Measurements from ENCODE around the gene PTPRB.
A peak's percentile ranks its signal among the peaks of the same experiment; 100 is the strongest.

PTPRB gene

DNA sequence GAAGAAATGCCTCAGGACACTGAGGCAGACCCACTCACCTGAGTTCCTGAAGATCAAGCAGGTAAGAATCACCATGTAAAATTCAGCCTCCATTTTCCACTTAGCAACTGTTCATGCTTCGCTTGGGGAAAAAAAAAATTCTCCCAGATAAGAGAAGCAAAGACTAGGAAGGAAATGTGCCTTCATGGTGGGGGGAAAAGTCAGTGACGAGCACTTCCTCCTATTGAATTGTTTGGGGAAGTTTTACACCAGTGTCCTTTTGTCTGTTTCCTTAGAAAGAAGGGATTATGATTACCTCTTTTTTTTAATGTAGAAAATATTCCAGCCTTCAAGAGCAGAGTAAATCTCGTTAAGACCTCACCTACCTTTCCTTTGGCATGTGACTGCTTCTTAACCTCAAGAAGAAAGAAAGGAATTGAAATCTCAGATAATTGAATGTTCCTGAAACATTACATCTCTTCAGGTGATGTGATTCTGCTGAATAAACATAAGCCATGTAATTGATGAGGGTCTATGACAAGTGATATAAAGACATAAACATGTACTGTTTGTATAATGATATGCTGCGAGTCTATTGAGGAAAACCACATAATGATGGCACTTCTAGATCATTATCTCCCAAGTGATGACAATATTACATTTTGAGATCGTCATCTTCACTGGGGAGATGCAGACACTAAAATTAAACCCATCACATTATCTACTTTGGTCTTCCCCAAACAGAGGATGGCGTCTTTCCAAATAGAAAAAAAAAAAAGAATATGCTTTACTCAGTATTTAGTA lies at the start of gene PTPRB:
Gene PTPRB, minus strand, starts transcription at position 127 of the 783 bp plus-strand sequence. Its CDS starts 34 bp downstream, at position 93.
- DNase-seq = peak; percentile 20

DNA sequence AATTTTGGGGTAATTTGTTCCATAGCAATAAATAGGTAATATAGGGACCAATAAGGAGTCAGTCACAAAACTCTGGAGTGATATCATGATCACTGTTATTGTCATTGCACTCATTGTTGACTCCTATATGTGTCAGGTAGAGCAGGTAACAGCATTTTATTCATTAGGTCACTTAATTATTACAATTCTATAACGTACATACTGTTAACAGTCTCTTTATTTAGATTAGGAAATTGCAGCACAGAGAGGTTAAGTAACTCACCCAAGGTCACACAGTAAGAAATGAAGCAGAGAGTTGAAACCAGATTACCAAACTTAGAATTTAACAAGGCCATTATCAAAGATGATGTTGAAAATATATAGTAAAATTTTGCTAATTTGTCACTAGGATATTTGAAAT lies 49.7 kb upstream of the PTPRB start:
- no peak for DNase-seq

DNA sequence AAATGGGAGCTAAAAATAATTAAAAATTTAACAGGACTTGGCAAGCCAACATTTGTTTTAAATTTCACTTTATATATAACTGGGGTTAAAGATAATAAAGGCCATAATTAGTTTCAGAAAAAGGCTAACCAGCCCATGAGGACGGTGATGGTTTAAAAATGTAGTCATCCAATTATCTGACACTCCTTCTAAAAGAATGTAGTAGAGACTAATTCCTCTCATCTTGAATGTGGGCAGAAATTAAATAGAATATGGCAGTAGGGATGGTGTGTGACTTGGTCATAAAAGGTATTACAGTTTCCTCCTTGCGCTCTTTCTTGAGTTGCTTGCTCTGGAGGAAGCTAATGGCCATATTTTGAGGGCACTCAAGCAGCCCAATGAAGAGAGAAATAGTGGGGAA lies 49.1 kb upstream of the PTPRB start:
- no peak for DNase-seq

DNA sequence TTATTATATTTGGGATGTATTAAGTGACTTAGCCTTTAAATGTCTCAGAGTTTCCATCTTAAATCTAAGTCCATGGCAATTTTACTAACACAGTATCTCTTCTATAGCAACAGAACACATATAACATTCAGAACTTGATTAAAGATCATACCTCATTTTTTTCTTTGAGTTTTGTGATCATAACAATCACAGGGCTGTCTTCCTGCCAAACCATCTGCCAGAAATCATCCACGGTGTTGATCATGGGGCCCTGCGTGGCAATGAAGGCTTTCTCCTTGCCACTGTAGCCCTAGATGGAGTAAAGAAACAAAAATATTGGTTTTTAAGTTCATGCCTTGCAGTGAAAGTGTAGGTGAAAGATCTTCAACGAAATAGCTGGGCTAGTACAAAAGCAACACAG lies 46.7 kb upstream of the PTPRB start:
- no peak for DNase-seq

DNA sequence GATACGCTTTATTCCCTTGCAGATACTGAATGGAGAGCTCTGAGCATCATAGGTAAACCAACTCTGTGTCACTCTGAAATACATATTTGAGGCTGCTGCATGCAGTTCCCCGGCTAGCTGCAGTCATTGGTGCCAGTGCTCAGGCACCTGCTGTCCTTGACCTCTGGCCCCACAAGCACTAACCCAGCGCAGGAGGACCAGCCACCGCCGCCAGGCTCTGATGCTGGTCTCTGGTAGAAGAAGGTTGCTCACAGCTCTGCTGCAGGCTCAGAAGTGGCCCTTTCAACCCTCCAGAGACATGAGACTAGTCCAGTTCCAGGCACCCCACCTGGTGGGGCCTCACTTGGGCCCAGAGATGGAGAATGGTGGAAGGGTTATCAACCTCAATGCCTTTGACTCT lies 34.5 kb upstream of the PTPRB start:
- peak; percentile 8 for DNase-seq

DNA sequence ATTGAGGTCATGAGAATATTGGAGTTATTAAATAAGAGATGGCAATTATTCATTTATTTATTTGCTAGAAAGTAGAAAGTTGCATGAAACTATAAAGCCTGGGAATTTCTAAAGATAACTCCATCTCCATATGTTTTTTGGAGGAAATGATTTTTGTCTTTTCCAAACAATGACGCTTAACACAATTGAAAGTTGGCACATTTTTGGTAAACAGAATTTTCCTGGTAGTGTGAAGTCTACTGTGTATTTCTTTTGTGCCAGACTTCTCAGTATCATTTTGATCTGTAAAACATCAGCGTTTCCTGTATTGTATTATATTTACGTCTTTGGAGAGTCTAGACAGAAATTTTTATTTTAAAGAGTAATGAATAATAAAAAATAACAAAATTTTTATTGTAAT lies 33.7 kb upstream of the PTPRB start:
- DNase-seq = no peak

DNA sequence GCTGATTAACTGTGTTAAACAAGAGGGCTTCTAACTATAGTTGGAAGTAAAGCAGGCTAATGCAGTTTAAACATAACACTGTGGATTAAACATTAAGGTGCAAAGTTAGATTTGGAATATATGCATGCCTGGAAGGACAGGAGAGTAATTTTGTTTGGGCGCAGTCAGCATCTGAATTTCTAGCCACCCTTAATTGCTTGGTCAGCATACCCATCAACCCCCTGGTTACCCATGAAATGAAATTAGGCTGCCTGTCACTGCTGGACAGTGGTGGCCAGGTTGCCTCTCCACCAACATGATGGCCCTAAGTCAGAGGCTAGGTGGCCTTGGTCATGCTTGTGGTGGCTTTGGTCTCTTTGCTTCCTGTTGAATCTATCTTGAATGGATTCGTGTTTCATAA lies 30.0 kb upstream of the PTPRB start:
- no peak for DNase-seq

DNA sequence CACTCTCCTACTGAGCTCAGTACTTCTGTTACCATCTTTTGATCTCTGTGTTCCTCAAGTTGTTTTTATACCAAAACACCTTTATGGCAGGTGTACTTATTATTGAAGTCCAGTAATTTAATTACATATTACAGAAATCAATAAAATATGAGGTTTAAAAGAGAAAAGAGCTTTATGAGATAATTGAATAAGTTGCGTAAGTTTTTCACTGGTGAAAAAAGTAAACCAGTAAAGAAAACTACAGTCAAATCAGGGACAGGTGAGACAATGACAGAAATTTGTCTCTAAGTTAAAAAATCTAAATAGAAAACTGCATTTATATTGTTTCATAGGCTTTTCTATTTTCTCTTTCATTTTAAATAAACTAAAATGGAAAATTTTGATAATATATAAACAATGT lies 29.1 kb upstream of the PTPRB start:
- no peak for DNase-seq

DNA sequence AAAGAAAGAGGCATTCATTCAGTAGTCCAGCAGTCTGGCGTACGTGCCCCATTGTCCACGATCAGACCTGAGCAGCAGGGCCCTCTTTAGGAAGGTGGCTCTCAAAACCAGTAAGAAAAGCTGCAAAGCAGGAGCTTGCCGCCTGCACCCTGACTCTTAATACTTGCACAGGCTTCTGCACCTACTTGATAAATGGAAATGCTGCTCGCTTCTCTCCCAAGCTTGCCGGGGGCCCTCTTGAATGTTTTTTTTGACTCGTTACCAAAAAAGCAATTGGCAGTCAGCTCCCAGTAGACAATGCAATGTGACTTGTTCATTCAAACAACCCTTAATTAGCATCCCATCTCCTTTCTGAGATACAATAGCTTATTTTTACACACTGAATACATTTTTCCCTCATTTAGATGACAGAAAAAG lies 27.2 kb upstream of the PTPRB start:
- DNase-seq = peak; percentile 89

DNA sequence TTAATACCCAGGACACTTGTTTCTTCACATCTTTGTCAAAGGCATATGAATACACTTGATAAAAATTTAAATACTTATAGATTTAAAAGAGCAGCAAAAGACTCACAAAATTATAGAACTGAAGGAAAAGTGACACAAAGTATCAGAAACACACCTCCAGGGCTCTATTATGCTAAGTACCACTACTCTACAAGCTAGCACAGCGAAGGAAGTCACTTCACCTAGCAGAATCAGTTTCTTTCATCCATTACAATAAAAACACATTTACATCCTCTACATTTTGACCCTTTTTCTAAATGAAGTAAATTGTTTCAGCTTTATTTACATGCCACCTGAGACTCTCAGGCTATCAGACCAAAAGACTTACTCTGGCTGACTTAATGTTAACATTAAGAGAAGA lies 26.6 kb upstream of the PTPRB start:
- DNase-seq = peak; percentile 25

DNA sequence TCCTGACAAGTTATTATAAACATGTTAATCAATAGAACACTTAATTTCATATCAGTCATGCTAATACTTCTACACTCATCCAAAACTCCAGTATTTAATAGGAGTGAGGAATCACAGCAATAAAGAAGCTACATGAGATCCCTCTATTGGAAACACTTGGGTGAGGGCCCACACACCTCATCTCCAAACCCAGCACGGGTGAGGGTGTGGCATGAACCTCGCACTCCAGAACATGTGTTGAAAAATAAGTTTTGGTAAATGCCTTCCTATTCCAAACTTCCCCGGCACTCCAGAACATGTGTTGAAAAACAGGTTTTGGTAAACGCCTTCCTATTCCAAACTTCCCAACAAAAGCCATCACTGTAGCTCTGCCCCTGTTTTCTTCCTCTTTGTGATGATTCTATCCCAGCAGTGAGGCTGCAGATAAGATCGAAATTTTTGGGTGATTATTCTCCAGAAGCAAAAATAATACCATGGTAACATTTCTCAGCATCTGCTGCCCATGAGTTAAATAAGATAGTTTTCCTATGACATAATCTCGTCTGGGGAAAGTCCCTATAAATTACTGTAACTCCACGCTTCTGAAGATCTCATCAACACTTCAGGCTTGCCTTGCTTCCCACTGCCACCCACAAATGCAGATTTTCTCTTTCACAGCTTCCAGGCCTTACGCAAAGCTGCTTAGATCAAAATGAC lies 24.4 kb upstream of the PTPRB start:
- no peak for DNase-seq

DNA sequence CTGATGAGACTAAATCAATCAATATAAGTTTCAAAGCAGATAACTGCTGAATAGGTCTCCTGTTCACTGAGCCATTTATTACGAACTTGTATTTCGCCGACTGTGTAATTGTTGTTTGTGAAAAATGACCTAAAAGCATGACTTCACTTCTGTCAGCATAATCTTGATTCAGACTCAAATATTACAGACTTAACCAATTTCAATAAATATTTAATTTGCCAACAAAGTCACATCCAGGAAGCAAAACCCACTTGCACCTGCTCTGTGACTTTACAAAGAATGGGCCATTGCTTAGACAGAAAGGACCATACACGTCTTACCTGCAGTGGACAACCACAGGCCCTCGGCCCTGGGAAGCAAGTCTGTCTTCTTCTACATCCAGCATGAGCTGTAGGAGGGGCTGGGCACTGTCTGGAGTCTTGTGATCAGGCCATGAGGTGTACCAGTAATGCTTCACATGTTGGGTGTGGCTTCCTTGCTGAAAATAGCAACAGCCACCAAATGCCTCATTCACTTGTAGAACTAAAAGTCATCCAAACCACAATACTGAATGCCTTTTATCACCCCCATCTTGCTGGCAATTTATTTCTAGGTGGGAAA lies 23.5 kb upstream of the PTPRB start:
- DNase-seq = no peak

DNA sequence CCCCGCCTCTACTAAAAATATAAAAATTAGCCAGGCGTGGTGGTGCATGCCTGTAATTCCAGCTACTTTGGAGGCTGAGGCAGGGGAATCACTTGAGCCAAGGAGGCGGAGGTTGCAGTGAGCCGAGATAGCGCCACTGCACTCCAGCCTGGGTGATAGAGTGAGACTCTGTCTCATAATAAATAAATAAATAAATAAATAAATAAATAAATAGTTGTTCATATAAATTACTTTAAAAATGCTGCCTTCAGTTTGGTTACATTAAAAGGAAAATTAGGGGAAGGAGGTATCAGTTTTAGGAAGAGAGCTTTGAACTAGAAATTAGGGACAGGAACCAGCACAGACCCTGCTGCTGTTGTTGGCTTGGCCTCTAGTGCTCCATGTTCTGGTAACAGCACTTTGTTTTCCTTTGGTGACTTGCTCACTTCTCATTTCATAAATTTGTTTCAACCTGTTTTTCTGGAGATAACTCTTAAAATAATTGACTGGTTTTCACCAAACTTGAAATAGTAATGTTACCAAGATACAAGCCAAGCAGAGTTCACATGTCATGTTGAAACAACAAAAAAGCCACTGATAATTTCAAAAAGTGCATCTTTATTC lies 22.9 kb upstream of the PTPRB start:
- DNase-seq = no peak

DNA sequence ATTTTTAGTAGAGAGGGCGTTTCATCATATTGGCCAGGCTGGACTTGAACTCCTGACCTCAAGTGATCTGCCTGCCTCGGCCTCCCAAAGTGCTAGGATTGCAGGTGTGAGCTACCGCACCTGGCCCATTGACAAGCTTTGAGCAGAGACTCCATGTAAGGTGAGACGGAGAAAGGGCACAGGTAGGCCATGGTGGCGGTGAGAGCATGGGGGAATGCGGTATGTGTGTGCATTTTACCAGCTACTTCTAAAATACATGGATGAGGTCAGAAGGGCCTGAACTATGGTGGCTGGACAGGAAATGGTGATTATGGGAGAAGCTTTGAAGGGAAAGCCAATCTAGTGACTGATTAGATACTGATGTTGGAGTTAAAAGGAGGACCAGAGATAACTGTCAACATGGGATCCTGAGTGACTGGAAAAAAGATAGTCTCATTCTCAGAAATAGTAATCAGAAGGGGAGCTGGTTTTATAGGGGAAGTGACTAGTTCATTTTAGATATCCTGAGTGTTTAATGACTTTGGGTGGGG lies 21.9 kb upstream of the PTPRB start:
- DNase-seq = no peak

DNA sequence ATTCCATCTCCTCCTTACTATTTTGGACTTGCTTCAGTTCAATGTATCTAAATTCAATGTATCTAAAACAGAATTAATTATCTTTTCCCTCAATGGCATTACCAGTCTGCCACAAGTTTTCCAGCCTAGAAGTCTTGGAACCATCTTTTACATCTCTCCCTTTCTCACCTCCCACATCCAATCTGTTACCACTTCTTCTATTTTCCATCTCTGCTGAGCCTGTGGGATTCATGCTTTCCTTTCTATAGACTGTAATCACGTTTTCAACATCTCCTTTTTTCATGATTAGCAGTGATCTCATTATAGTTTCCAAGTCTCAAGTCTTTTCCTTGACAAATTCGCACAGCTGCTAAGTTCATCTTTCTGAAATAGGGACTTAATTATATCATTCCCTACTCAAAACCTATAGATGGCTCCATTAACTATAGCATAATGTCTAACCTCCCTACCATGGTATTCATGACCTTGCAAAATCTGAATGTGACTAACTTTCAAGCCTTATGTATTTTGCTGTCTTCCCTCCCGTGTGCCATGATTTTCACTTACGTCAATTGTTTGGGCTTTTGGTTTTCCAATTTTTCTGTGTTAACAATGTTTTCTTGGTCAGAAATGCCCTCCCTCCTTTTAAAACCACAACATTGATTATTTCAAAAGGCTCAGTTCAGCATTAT lies 20.5 kb upstream of the PTPRB start:
- DNase-seq = no peak

DNA sequence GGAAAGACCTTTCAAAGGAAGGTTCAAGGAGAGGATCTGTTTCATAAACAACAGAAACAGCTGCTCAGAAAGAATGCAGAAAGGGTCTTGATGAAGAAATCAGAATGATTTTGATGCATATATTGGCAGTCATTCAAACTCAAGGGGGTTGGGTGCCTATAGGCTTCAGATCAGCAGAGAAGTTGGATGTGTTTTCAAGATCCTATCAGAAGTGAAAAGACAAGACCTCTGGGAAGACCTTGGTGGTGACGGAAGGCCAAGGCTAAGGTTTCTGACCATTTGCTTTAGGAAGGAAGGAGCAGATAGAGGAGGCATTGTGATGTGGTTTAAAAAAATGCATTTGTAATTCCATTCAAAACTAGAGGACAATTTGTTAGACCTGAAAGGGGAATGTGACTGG lies 15.2 kb upstream of the PTPRB start:
- DNase-seq = no peak

DNA sequence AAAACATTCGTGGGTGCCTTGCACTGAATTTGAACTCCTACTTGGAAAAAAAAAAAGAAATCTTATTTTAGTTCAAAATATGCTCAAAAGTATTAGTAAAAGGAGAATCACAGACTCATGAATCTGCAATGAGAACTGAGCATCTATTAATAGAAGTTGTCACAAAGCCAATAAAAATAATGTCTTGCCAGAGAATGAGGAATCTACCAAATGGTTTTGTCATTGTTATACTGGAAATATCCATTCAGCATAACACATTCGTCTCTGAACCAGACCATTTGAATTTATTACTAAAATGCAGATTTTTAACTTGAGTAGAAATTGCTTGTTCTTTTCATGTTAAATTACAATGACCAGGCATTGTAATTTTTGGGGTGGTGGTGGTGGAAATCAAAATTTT lies 11.6 kb upstream of the PTPRB start:
- DNase-seq = no peak

DNA sequence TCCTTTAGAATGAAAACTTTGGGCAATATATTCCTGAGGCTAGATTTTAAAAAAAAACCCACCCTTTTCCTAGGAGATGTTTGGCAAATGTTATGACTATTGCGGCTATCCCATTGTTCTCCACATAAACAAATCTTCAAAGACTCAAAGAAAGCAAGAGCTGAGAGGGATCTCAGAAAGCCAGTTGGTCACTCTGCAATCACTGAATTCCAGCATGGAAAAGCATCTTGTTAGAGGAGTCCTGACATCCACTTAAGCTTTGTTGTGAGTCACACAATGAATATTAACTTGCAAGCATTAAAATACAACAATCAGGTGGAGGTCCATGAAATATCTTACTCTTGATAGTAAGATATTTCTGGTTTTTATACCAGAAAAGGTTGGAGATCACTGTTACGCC lies 11.0 kb upstream of the PTPRB start:
- no peak for DNase-seq

DNA sequence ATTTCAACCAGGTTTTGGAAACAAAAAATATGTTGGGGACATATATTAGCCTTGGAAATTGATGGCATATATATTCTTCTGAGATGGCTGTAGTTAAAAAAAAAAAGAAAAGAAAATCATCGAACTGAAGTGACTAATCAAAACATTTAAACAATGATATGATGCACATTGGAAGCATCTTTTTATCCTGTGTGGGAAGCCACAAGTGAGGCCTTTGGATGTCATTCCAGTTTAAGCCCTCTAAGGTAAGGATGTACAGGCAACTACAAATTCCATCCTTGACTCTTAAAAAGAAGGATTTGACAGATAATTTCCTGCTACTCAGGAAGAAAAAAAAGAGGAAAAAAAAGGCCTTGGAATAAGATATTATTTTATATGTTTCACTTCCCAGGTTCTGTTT lies 9.6 kb upstream of the PTPRB start:
- DNase-seq = no peak

DNA sequence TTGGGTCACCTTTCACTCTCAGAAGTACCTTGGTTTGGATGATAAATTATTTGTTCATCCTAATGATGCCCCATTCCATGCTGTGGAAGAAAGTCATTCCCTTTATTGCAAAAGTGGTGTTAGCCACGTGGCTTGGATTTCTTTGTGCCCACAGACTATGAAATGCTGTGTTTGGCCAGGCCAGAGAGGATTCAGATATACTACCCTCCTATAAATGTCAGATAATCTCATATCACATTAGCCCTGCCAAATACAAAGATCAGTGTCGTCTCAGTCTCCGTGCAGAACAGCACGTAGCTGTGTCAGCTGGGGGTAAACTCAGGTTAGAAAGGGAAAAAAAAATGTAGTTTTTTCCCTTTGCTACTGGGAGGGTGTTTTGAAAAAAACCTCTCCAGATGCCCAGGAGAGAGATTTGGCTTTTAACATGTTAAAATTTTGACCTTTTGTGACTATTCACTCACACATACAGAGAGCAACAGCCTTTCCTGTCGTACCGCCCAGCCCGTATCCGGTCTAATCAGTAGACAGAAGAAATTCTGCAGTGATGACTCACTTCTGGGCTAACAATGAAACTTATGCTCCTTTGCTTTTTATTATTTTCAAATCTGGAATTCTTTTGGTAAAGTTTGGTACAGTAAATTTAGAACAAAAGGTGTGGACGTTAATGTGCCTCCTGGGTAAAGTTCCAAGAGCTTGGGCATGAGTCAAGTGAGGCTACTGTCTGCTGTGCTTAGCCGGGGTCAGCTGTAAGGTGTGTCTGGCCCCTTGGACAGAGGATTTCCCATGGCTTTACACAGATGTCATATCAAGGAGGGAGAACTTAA lies 8.5 kb upstream of the PTPRB start:
- no peak for DNase-seq

DNA sequence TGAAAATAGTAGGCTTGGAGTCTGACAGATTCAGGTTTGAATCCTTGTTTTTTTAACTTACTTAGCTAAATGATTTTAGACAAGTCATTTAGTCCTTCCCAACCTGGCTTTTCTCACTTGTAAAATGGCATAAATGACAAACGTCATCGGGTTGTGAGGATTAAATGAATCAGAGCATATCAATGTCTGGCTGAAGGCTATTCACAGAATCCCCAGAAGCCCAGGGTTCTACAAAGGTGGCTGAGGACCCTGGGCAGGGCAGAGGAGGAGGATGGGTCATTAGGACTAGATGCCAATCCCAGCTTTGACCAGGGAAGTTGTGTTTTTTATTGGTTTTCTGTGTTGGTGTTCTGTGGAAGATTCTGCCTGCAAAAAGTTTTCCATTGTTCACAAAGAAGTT lies 7.6 kb upstream of the PTPRB start:
- DNase-seq = no peak

DNA sequence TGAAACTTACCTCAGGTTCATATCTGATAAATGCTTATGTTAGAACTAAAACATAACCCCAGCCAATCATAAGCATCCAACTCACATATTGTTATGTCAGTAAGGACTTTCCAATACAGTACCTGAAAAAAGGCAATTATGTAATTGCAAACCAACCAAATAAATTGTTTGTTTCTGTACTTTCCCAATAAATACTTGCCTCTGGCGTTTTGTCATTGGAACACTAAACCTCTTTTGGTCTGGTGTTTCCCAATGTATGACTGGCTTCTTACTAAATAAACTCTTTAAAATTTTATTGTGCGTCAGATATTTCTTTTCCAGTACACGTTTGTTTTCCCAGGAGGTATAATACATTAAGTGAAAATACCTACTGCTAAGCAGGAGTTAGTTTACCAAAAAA lies 6.7 kb upstream of the PTPRB start:
- DNase-seq = no peak
